ENCODE measurements around the gene SPATA13.

DNA sequence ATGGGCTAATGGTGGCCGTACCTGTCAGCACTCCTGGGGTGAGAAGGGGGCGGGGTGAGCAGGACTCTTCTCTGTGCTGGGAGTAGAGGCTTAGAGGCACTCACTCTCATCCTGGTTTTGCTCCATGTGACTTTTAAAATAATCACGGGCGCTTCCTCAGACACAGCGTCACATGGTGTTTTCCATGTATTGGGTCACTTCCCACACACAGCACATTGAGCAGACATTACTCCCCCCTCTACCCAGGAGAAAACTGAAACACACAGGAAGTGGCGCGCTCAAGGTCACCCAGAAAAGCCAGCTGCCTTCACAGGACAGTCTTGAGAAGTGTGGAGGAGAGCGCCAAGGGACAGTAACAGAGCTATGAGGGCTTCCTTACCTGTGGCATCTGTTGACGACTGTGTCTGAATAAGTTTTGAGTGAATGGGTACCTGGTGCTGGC lies 23.2 kb downstream of the SPATA13 start:
- TF ChIP-seq CTCF (IDR thresholded peaks at IDR 0.05; ENCODE audit: poor library complexity), result no peak
- TF ChIP-seq EZH2 (IDR thresholded peaks at IDR 0.05; ENCODE audit: borderline replicate concordance), result no peak
